ENCODE results near the gene CPLANE1.
"Not testable (repeated sequence)": the region's sequence is repeated elsewhere in the genome, so short reads cannot be mapped to it uniquely, and the experiment has no call there.

The CPLANE1 gene

DNA sequence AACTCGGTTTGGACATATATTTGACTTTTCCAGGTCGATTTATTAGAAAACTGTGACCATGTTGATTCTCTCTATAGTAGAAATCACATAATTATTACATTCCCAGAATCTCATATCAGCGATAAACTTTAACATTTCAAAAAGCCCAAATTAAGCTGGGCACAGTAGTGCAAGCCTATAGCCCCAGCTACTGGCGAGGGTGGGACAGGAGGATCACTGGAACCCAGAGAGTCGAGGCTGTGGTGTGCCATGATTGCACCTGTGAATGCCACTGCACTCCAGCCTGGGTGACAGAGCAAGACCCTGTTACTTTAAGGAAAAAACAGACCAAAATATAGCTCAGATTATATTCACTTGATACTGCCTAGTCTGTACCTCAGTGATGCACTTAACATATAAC lies 128.9 kb downstream of the CPLANE1 start:
- DNase-seq, result no peak

DNA sequence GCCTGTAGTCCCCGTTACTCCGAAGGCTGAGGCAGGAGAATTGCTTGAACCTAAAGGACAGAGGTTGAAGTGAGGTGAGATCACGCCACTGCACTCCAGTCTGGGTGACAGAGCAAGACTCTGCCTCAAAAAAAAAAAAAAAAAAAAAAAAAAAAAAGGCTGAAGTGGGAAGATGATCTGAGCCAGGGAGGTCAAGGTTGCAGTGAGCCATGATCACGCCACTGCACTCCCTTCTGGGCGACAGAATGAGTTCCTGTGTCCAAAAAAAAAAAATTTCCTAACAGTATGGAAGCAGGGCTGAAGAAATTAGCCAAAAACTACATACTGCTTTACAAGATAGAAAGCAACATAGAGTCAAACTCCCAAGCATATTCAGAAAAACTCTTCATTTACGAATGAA lies 132.8 kb downstream of the CPLANE1 start:
- DNase-seq, result no peak

- no peak for DNase-seq
Measured at GRCh38 chr5:37112383-37112991, 136.7 kb downstream of the CPLANE1 start.

DNA sequence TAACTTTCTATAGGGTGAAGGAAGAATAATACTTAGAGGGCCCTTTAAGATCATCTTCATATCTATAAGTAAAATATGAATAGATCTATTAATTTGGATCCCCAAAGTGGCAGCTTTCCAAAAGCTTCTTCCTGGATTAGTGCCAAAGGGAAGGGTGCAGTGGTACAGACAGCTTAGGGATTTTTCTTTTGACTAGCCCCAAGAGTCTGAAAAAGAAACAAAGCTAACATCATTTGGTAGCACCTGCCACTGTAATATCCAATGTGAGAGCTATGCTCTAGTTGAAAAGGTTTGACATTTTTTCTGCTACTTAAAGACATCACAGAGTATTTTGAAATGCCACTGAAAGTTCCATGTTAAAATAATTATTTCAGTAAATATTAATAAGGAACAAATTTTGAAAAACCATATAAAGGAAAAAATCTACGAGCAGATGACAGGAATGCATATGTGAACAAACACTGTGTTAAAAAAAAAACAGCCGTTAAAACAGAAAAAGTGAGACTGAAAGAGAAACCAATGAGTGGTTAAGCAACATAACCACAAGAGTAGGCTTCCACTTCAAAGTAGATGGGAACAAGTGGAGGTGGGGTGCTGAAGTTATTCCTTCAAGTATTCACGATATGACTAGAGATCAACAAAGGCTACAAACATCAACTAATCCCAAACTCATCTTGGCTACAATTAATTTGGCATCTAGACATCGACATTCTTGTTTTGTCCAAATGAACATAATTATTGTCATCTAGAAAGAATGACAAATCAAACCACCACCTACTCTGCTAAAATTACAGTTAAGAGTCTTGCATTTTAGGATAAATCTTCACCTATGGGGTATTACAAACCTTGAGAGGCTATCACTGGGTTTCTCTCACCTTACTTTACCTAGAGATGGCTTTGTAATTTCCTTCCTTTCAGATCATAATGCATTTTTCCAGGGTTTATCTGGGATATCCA lies 137.5 kb downstream of the CPLANE1 start:
- peak; percentile 16 to 30 for DNase-seq

- no peak for DNase-seq
Measured at GRCh38 chr5:37110135-37110534, 139.0 kb downstream of the CPLANE1 start.

GRCh38 chr5:37109338-37109737 lies 139.8 kb downstream of the CPLANE1 start:
- no peak for DNase-seq

- no peak for DNase-seq
Measured at GRCh38 chr5:37103302-37103701, 145.9 kb downstream of the CPLANE1 start.

GRCh38 chr5:37099267-37099666 lies 149.9 kb downstream of the CPLANE1 start:
- DNase-seq, result not testable (repeated sequence)

- not testable (repeated sequence) for DNase-seq
Measured at GRCh38 chr5:37093795-37094194, 155.4 kb downstream of the CPLANE1 start.

GRCh38 chr5:37090781-37091180 lies 158.4 kb downstream of the CPLANE1 start:
- no peak for DNase-seq

GRCh38 chr5:37090123-37090726 lies 159.0 kb downstream of the CPLANE1 start:
- no peak for DNase-seq

DNA sequence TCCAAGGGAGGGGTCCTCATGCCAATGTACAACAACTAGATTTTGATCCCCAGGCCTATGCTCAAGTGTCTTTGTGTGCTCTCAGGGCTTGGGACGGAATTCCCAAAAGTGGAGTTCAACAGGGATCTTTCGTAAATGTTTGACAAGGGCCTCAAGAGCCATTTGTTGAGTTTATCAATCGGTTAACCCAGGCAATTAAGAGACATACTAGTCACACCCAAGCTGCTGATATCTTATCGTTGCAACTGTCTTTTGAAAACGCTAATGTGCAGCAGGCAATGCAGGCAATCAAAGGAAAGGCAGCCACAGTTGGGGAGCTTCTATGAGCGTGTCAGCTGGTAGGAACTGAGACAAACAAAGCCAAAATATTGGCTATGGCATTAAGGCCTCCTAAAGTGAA lies 161.2 kb downstream of the CPLANE1 start:
- DNase-seq, result no peak

DNA sequence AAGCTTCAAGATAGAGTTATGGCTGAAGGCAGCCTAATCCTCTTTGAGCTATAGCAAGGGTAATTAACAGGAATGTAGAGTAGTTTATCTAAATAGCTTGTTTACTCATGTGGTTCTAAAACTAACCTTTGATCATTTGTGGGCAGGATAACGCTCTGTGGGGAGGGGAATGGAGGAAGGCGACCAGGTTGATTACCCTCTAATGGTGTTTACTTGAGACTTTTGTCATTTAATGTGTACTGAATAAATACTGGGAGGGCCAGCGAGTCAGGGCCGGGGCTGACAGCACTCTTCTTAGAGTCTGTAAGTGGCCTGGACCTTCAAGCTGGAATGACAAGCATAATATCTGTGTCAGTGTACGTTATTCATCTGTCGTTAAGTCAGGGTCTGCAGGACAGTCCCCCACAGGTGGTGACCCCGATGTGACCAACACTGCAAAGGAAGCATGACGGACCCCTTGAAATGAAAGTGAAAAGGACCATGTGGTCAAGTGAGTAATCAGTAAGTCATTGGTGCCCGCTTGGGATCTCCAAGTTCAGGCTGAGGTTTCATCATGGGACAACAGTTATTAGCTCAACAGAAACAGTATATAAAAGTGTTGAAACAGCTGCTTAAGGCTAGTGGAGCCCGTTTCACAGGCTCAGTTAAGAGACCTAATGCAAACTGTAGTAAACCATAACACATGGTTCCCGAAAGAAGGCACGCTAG lies 162.6 kb downstream of the CPLANE1 start:
- DNase-seq, result no peak

DNA sequence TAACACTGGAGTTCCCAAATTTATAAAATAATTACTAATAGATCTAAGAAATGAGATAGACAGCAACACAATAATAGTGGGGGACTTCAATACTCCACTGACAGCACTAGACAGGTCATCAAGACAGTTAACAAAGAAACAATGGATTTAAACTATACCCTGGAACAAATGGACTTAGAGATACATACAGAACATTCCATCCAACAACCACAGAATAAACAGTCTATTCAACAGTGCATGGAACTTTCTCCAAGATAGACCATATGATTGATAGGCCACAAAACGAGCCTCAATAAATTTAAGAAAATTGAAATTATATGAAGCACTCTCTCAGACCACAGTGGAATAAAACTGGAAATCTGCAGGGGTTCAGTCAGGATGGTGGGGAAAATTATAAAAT lies 163.2 kb downstream of the CPLANE1 start:
- DNase-seq, result not testable (repeated sequence)

DNA sequence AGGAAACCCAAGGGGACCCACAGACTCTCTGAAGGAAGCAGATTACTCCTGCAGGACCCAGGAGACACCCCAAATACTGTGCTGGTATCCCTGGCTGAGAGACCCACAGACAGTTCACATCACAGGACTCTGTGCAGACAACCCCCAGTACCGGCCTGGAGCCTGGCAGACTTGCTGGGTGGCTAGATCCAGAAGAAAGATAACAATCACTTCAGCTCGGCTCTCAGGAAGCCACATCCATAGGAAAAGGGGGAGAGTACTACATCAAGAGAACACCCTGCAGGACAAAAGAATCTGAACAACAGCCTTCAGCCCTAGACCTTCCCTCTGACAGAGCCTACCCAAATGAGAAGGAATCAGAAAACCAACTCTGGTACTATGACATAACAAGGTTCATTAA lies 166.2 kb downstream of the CPLANE1 start:
- not testable (repeated sequence) for DNase-seq

DNA sequence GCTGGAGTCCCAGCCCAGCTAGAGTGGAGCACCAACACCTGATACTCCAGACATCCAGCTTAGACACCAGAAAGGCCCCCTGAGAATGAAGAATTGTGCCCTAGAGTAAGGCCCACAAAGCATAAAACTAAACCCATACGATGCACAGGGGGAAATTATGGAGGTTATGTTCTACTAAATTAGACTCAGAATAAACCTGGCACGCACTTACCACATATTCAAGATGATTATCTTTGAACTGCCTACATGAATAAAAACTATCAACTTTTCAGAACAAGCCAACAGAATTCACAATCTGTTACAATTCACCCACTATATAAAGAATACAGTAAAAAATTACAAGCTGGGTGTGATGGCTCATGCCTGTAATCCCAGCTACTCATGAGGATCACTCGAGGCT lies 168.5 kb downstream of the CPLANE1 start:
- DNase-seq, result no peak

- DNase-seq, result no peak
Measured at GRCh38 chr5:37077146-37077545, 172.0 kb downstream of the CPLANE1 start.

- DNase-seq, result no peak
Measured at GRCh38 chr5:37075399-37075950, 173.7 kb downstream of the CPLANE1 start.

DNA sequence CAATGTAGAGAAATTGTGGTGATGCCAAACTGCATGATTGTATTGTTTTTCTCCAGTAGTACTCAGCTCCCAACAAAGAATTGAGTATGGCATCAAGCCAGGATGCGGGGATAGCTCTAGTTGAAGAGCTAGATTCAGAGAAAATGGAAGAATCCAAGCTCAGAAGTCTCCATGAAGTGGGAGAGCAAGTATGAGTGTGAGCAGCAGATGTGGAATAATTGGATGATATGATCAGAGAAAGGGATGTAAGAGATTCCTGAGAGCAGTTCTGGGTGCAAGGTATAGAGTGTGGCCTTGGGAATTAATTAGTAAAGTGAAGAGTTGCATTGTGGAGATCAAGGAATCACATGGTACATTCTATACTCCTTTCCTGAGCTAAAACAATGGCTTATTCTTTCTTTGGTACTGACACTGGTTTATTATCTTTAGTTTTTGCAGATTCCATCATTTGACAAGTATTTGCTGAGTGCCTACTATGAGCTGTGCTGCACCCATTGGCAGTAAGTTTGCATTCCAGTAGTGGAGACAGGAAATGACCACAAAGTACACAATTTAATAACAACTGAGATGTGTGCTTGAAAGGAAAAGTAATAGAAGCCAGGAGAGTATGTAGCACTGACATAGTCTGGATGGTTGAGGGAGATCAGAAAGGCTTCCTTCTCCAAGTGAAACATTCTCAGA lies 177.1 kb downstream of the CPLANE1 start:
- DNase-seq, result no peak

- no peak for DNase-seq
Measured at GRCh38 chr5:37071487-37071886, 177.7 kb downstream of the CPLANE1 start.

GRCh38 chr5:37064442-37064841 lies 184.7 kb downstream of the CPLANE1 start:
- no peak for DNase-seq

- DNase-seq, result no peak
Measured at GRCh38 chr5:37063739-37064138, 185.4 kb downstream of the CPLANE1 start.

All from inflammatory macrophage treated with lipopolysaccharide for 1 hour (primary cell).